GM21825 (cell line): ENCODE results near the gene MFF.

Experiments
- ATAC-seq: cut with Tn5 transposase; IDR thresholded peaks from one replicate; pipeline ENCODE4 v1.9.1; 2021; ENCODE audit warnings: mild to moderate bottlenecking, moderate library complexity; ENCODE audit not compliant: unreplicated experiment

The MFF gene

GRCh38 chr2:227404585-227405271 lies 79.7 kb downstream of the MFF start:
- ATAC-seq = no peak

- ATAC-seq = peak; percentile 61
These were observed 81.4 kb downstream of the MFF start for GRCh38 chr2:227406177-227407031.
